Natural killer cell (primary cell): Measurements from ENCODE around the gene C18orf63. TPM values are rescaled to one million over a fixed set of nuclear protein-coding genes. Genes with fewer than 3 reads are reported as not detected.

Experiments
- ATAC-seq, 3 donors: fragments of 150-1000 bp in 2 of 3; fragments of 200-7000 bp in 1 of 3; cut with Tn5 transposase; 1 replicate in 1 of 3; 2 replicates in 2 of 3; pipeline ENCODE4 v1.10.0; 2021; ENCODE audit warnings: mild to moderate bottlenecking in 2 of 3, moderate library complexity in 2 of 3
- DNase-seq, 2 donors: peaks; one replicate each; pipeline versions ENCODE4 v3.0.0 to v3.0.0-alpha.2; 2013 to 2021; ENCODE audit warnings: mixed read lengths in 1 of 2
- H3K27ac ChIP-seq: one replicate; pipeline ENCODE4 v1.5.1; 2013; ENCODE audit warnings: mild to moderate bottlenecking, low read length
- H3K27me3 ChIP-seq: one replicate; pipeline ENCODE4 v1.6.1; 2013; ENCODE audit warnings: low read length; ENCODE audit not compliant: control insufficient read depth, insufficient read depth
- H3K36me3 ChIP-seq: one replicate; pipeline ENCODE4 v1.6.1; 2013; ENCODE audit warnings: low read length; ENCODE audit not compliant: control insufficient read depth, insufficient read depth
- H3K4me1 ChIP-seq: one replicate; pipeline ENCODE4 v1.6.1; 2013; ENCODE audit warnings: low read length; ENCODE audit not compliant: control insufficient read depth, insufficient read depth
- H3K4me3 ChIP-seq: one replicate; pipeline ENCODE4 v1.5.1; 2013; ENCODE audit warnings: low read length
- H3K9me3 ChIP-seq: one replicate; pipeline ENCODE4 v1.6.1; 2013; ENCODE audit warnings: low read length; ENCODE audit not compliant: control insufficient read depth, insufficient read depth
- H3K27ac Mint-ChIP-seq, 2 donors: one replicate each; pipeline ENCODE4 v1.8.0; 2022; ENCODE audit warnings: mild to moderate bottlenecking in 2 of 2, mixed read lengths in 2 of 2, moderate library complexity in 1 of 2
- H3K27me3 Mint-ChIP-seq, 2 donors: one replicate each; pipeline ENCODE4 v1.8.0; 2022; ENCODE audit warnings: low read depth in 2 of 2, mixed read lengths in 2 of 2
- H3K36me3 Mint-ChIP-seq: one replicate; pipeline ENCODE4 v1.8.0; 2022; ENCODE audit warnings: mixed read lengths
- H3K4me1 Mint-ChIP-seq, 2 donors: one replicate each; pipeline ENCODE4 v1.8.0; 2022; ENCODE audit warnings: mixed read lengths in 2 of 2
- H3K4me3 Mint-ChIP-seq: one replicate; pipeline ENCODE4 v1.8.0; 2022; ENCODE audit warnings: mild to moderate bottlenecking, moderate library complexity, mixed read lengths
- H3K9me3 Mint-ChIP-seq, 2 donors: one replicate each; pipeline ENCODE4 v1.8.0; 2022; ENCODE audit warnings: mixed read lengths in 2 of 2
- WGBS: methylation state at CpG from one replicate; pipeline ENCODE4 v1.1.7; 2013; ENCODE audit warnings: missing lambda C conversion rate; ENCODE audit not compliant: insufficient coverage; 5-methylcytosine and 5-hydroxymethylcytosine counted together
- intact Hi-C: fragments of 100-400 bp; cut with micrococcal nuclease; formaldehyde crosslinking; loops from one replicate; pipeline ENCODE4 v1.14.2; 2022
- total RNA-seq, 4 donors: library from RNA; stranded (reverse); fragments of 120-200 nt in 1 of 4; gene quantifications; one replicate each; pipeline versions ENCODE4 v1.2.3 to v1.2.4, GENCODE V29; 2013 to 2022
- TF ChIP-seq, protein P1 (sequence below): fragments of 200-600 bp; IDR thresholded peaks from one replicate; pipeline ENCODE4 v1.8.0; 2022; ENCODE audit warnings: antibody characterized with exemption

The C18orf63 gene
- total RNA-seq, 3 donors from 2014 or later (not counting 1 experiment from before 2014, with no cell fraction given) = not detected

DNA sequence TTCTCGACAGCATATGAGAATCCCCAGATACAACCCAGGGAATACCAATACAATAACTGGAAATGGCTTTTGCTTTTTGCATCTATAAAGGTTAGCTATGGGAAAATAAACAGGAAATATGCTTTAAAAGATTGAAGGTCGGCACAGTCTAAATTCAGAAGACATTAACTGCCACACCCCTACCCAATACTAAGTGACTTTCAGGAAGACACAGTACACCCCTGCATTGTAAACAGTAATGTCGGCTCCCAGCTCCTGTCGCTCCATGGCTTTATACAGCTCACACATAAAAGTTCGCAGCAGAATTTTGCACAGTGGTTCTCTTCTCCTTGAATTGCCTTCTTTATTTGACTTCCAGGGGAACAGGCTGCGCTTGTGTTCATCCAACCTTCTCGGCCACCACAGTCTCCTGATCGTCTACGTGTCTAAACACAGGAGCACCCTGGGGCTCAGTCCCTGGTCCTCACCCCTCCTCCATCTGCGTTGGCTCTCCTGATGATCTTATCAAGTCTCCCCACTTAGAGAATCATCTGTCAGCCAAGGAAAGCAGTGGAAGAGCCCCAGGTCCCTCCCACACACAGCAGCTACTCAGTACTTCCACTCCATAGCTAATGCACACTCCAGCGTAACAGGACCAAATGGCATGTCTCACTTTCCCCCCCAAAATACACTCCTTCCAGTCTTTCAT is 46.6 kb upstream of the C18orf63 start:
- TF ChIP-seq, protein P1, sequence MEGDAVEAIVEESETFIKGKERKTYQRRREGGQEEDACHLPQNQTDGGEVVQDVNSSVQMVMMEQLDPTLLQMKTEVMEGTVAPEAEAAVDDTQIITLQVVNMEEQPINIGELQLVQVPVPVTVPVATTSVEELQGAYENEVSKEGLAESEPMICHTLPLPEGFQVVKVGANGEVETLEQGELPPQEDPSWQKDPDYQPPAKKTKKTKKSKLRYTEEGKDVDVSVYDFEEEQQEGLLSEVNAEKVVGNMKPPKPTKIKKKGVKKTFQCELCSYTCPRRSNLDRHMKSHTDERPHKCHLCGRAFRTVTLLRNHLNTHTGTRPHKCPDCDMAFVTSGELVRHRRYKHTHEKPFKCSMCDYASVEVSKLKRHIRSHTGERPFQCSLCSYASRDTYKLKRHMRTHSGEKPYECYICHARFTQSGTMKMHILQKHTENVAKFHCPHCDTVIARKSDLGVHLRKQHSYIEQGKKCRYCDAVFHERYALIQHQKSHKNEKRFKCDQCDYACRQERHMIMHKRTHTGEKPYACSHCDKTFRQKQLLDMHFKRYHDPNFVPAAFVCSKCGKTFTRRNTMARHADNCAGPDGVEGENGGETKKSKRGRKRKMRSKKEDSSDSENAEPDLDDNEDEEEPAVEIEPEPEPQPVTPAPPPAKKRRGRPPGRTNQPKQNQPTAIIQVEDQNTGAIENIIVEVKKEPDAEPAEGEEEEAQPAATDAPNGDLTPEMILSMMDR = no peak
- Histone ChIP-seq H3K27me3 (no peaks in the 10 kb centered on the region), H3K27ac (no peak overlapping the region), H3K4me1 (no peaks in the 10 kb centered on the region), H3K4me3 (no peak overlapping the region), H3K9me3 (no peaks in the 10 kb centered on the region), H3K36me3 (no peaks in the 10 kb centered on the region)
- H3K4me3 Mint-ChIP-seq = no peak overlapping the region
- peaks cover 0 to 12% of the 10 kb centered on the region in 2 donors for H3K4me1 Mint-ChIP-seq
- no peak overlapping the region for H3K27ac Mint-ChIP-seq
- H3K9me3 Mint-ChIP-seq = no peaks in the 10 kb centered on the region
- no peaks in the 10 kb centered on the region for H3K27me3 Mint-ChIP-seq
- DNase-seq (no peak), ATAC-seq (no peak)
- 86% methylated on average over 10 of the region's 11 CpGs for WGBS
- intact Hi-C loops = no loop called here
- no peaks in the 10 kb centered on the region for H3K36me3 Mint-ChIP-seq

DNA sequence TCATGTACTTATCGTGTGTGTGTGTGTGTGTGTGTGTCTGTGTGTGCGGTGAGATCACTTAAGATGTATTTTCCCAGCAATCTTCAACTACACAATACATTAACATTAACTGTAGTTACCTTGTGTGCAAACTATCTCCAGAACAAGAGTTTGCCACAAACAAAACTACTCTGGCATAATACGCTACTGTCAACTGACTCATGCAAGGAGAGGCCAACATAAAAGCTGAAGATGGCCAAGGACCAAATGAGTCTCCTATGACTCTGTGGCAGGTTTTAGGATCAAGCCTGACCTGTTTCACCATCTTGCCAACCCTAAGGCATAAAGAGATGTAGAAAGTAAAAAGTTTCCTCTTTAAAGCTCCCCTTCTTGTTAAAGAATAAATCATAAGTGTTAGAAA is 44.0 kb upstream of the C18orf63 start:
- TF ChIP-seq, protein P1 = no peak
- no peaks in the 10 kb centered on the region for H3K36me3 Mint-ChIP-seq
- H3K27ac ChIP-seq = no peak overlapping the region
- no peaks in the 10 kb centered on the region for H3K4me1 ChIP-seq
- H3K9me3 ChIP-seq = no peaks in the 10 kb centered on the region
- ATAC-seq (no peak), DNase-seq (no peak)
- H3K4me3 ChIP-seq = no peak overlapping the region
- H3K27me3 Mint-ChIP-seq = no peaks in the 10 kb centered on the region
- H3K36me3 ChIP-seq = no peaks in the 10 kb centered on the region
- intact Hi-C loops = no loop called here
- WGBS = 96% methylated on average over 1 of the region's 3 CpGs
- H3K27me3 ChIP-seq = no peaks in the 10 kb centered on the region
- peaks cover 0 to 12% of the 10 kb centered on the region in 2 donors for H3K4me1 Mint-ChIP-seq
- H3K4me3 Mint-ChIP-seq = no peak overlapping the region
- no peak overlapping the region for H3K27ac Mint-ChIP-seq
- H3K9me3 Mint-ChIP-seq = no peaks in the 10 kb centered on the region

DNA sequence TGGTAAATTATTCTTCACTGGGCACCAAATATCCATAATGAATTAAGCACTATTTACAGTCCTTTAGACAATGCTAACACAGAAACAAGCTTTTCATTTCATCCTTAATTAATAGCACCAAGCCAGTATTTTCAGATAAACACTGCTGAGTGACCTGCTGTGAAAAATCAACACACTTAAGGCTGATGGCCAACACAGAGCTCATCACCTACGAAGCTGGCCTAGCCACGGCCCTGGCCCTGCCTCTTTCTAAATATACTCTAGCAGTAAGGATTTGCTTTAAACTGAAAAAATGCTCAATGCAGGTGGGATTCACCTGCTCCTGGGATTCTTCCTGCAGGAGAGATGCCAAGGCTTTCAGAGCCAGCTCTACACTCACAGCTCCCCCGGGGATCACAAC is 42.2 kb upstream of the C18orf63 start:
- H3K27me3 ChIP-seq = no peaks in the 10 kb centered on the region
- H3K27me3 Mint-ChIP-seq = no peaks in the 10 kb centered on the region
- H3K36me3 ChIP-seq = no peaks in the 10 kb centered on the region
- H3K9me3 Mint-ChIP-seq = no peaks in the 10 kb centered on the region
- H3K27ac ChIP-seq = no peak overlapping the region
- no peak for DNase-seq
- H3K27ac Mint-ChIP-seq = no peak overlapping the region
- H3K9me3 ChIP-seq = no peaks in the 10 kb centered on the region
- TF ChIP-seq, protein P1 = no peak
- no peaks in the 10 kb centered on the region for H3K4me1 ChIP-seq
- no peak overlapping the region for H3K4me3 Mint-ChIP-seq
- H3K4me3 ChIP-seq = no peak overlapping the region
- H3K4me1 Mint-ChIP-seq = peaks cover 0 to 7% of the 10 kb centered on the region in 2 donors
- ATAC-seq = no peak
- 96% methylated on average over 3 of the region's 3 CpGs for WGBS
- no peaks in the 10 kb centered on the region for H3K36me3 Mint-ChIP-seq
- intact Hi-C loops = no loop called here

- DNase-seq (no peak), ATAC-seq (no peak)
- Mint-ChIP-seq H3K4me3 (no peak overlapping the region), H3K36me3 (no peaks in the 10 kb centered on the region), H3K27ac (no peak overlapping the region), H3K4me1 (peaks cover 0 to under 1% of the 10 kb centered on the region in 2 donors), H3K27me3 (no peaks in the 10 kb centered on the region), H3K9me3 (no peaks in the 10 kb centered on the region)
- intact Hi-C loops = no loop called here
- 93% methylated on average over 4 of the region's 4 CpGs for WGBS
- Histone ChIP-seq H3K4me3 (no peak overlapping the region), H3K27ac (no peak overlapping the region), H3K4me1 (no peaks in the 10 kb centered on the region), H3K9me3 (no peaks in the 10 kb centered on the region), H3K27me3 (no peaks in the 10 kb centered on the region), H3K36me3 (no peaks in the 10 kb centered on the region)
- TF ChIP-seq, protein P1 = no peak
These were observed 40.9 kb upstream of the C18orf63 start for GRCh38 chr18:74274700-74275099.
